GM19372 (cell line): ENCODE measurements around the gene SNAP29.
"Not testable (repeated sequence)": the region's sequence is repeated elsewhere in the genome, so short reads cannot be mapped to it uniquely, and the experiment has no call there.

Experiments used
- ATAC-seq: cut with Tn5 transposase; IDR thresholded peaks from one replicate; pipeline ENCODE4 v1.9.1; 2021; ENCODE audit warnings: mild to moderate bottlenecking, low read depth, moderate library complexity; ENCODE audit not compliant: unreplicated experiment

SNAP29 gene

DNA sequence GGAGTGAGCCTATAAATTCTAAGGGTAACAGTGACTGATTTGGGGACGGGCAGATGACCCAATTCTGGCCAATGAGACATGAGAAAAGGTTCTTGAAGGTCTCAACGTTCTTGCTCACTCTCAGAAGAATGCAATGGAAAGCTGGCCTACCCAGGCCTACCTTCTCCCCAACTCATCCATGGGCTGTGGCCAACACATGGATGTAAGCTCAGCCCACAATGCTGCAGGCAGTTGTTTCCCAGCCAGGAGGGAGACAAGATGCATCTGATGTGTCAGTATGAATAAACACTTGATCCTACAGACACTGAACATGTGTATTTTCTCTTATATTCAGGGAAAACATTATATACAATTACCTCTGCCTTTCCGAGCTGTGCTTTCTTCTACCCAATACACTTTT lies 24.6 kb upstream of the SNAP29 start:
- no peak for ATAC-seq

DNA sequence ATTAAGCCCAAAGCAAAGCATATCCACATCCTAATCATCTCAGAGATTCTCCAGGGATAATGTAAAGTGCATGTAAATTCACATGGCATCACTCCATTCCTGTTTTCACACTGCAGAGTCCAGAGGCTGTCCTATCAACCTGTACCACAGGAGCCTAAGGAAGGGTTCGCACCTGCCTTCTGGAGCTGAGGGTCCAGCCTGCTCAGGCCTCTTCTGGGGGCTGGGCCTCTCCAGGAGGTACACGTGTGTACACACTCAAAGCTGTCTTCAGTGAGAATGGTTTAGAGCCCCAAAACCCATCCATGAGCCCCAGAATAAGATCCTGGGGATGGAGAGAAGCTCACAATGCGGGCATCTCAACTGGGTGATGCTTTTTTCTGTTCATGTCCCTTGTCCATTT lies 24.1 kb upstream of the SNAP29 start:
- ATAC-seq = no peak

- ATAC-seq = no peak
Measured at GRCh38 chr22:20836987-20837823, 21.6 kb upstream of the SNAP29 start.

DNA sequence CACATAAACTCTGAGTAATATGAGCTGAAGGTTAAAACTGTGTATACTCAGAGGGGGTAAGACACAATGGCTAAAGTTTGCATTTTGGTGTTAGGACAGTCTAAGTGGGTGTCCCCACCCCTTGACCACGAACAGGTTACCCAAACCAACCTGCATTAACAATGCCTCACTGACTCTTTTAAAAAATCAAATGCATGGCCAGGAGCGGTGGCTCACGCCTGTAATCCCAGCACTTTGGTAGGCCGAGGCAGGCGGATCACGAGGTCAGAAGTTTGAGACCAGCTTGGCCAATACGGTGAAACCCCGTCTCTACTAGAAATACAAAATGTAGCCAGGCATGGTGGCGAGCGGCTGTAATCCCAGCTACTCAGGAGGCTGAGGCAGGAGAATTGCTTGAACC lies 19.5 kb upstream of the SNAP29 start:
- not testable (repeated sequence) for ATAC-seq

DNA sequence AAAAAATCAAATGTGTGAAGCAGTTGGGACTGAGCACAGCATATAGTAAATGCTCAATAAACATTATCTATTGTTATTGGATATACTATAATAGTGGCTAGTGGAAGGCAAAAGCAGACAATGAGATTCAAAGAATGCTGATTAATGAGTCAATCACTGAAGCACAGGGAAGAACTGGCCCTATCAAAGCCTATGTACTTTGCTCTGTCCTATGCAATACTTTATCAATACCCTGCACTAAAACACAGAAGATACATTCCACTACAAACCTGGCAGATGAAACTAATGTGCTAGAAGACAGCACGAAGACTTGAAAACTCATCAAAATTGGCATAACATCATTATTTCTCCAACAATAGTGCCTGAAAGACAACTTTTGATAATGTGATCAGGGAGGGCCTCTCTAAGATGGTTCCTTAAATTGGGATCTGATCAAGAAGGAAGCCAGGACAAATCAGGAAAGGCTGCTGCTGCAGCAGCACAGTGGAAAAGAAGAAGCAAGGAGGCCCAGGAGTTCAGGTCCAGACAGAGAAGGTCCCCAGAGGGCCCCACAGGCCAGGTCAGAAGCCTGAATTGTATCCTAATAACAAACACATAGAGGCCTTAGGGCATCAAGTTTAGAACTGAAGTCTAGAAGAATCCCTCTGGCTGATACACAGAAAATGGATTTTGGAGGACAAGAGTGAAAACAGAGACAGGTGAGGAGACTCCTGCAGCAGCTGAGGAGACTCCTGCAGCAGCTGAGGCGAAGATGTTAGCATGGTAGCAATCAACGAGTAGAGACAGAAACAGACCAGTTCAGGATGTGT lies 18.8 kb upstream of the SNAP29 start:
- ATAC-seq = no peak

- no peak for ATAC-seq
Measured at GRCh38 chr22:20840646-20841371, 18.0 kb upstream of the SNAP29 start.

GRCh38 chr22:20843501-20843900 lies 15.3 kb upstream of the SNAP29 start:
- no peak for ATAC-seq

- no peak for ATAC-seq
Measured at GRCh38 chr22:20844055-20845037, 14.5 kb upstream of the SNAP29 start.

- ATAC-seq = no peak
Measured at GRCh38 chr22:20847318-20847822, 11.4 kb upstream of the SNAP29 start.

DNA sequence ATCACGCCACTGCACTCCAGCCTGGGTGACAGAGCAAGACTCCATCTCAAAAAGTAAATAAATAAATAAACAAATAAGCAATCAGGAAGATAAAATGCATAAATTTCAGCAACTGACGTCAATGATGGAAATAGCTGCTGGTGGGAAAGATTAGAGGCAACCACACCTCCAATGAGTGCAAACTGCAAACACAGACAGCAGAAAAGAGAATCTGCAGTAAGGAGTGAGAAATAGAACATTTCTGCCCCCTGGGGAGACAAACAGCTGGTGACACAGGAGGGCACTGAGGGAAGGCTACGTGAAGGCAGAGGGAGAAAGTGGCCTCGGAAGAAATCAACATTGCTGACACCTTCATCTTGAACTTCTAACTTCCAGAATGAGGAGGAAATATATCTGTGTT lies 6.7 kb upstream of the SNAP29 start:
- ATAC-seq = no peak

DNA sequence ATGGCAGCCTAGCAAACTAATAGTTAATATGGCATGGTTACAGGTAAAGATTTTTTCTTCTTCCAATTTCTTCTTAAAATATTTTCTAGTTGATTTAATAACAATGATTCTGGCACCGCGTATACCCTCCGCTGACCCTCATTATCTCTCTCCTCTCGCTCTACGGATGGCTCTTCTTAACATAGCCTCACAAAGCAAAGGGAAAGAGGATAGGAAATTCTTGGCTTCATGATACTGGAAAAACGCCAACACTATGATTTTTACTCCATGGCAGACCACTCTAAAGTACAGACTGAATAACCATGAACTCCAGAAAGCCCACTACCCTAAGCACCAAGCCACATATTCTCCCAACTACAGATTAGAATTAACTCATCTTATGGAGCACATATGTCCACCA lies 6.3 kb upstream of the SNAP29 start:
- no peak for ATAC-seq

DNA sequence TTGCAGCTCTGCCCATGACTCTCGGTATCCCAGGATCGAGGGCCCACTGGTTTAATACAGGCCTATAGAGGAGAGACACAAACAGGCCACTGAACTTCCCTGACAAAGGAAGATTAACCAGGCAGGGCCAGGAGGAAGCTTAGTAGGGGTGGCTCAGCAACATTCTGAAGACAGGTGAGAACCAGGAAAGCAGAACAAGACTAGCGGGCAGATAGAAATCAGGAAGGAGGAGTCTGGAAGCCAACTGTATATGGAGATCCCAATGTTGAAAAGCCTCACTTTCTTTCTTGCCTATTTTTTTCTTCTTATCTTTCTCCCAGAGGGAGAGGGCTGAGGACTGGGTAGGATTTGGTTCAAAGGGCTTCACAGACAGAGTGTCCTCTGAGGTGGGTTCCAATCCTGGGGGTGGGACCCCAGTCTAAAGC lies 5.6 kb upstream of the SNAP29 start:
- no peak for ATAC-seq

- ATAC-seq = no peak
Measured at GRCh38 chr22:20857247-20857643, 1.6 kb upstream of the SNAP29 start.

GRCh38 chr22:20857838-20858614 lies 781 bp upstream of the SNAP29 start:
- peak; percentile 40 for ATAC-seq

- no peak for ATAC-seq
Measured at GRCh38 chr22:20859615-20860014, 808 bp downstream of the SNAP29 start.

GRCh38 chr22:20862540-20862939 lies 3.7 kb downstream of the SNAP29 start:
- no peak for ATAC-seq

- ATAC-seq = no peak
Measured at GRCh38 chr22:20863366-20863765, 4.6 kb downstream of the SNAP29 start.

- ATAC-seq = no peak
Measured at GRCh38 chr22:20864186-20864908, 5.5 kb downstream of the SNAP29 start.
